ENCODE measurements around the gene SCN3B. TPM values are rescaled to one million over a fixed set of nuclear protein-coding genes. Genes with fewer than 3 reads are reported as not detected.

Gene SCN3B
- total RNA-seq, 1 donor from 2014 or later, result 8.9 TPM

GRCh38 chr11:123640677-123641494 is 13.5 kb downstream of the SCN3B start:
- Histone ChIP-seq H3K4me1 (ENCODE audit: control insufficient read depth in 3 of 3, insufficient read depth in 3 of 3, low read length in 3 of 3) (peaks cover 9 to 19% (median 18%) of the 10 kb centered on the region in 3 donors), H3K9me3 (ENCODE audit: control insufficient read depth in 3 of 3, low read length in 3 of 3) (no peaks in the 10 kb centered on the region), H3K9ac (ENCODE audit: low read depth in 1 of 3, low read length in 3 of 3) (peak overlapping the region in 1 of 3 donors; percentile 50), H3K4me3 (ENCODE audit: low read length in 3 of 3) (no peak overlapping the region), H3K27ac (ENCODE audit: low read depth, low read length) (no peak overlapping the region), H3K36me3 (ENCODE audit: control insufficient read depth in 3 of 3, insufficient read depth in 3 of 3, low read length in 3 of 3) (peaks cover 0 to 12% (median 5%) of the 10 kb centered on the region in 3 donors), H3K27me3 (ENCODE audit: control insufficient read depth in 3 of 3, insufficient read depth in 3 of 3, low read length in 3 of 3) (no peaks in the 10 kb centered on the region)

GRCh38 chr11:123640029-123640428 is 14.4 kb downstream of the SCN3B start:
- Histone ChIP-seq H3K27me3 (ENCODE audit: control insufficient read depth in 3 of 3, insufficient read depth in 3 of 3, low read length in 3 of 3) (no peaks in the 10 kb centered on the region), H3K4me3 (ENCODE audit: low read length in 3 of 3) (no peak overlapping the region), H3K4me1 (ENCODE audit: control insufficient read depth in 3 of 3, insufficient read depth in 3 of 3, low read length in 3 of 3) (peaks cover 9 to 18% (median 13%) of the 10 kb centered on the region in 3 donors), H3K9ac (ENCODE audit: low read depth in 1 of 3, low read length in 3 of 3) (peak overlapping the region in 1 of 3 donors; percentile 25), H3K9me3 (ENCODE audit: control insufficient read depth in 3 of 3, low read length in 3 of 3) (no peaks in the 10 kb centered on the region), H3K36me3 (ENCODE audit: control insufficient read depth in 3 of 3, insufficient read depth in 3 of 3, low read length in 3 of 3) (peaks cover 0 to 12% (median 5%) of the 10 kb centered on the region in 3 donors), H3K27ac (ENCODE audit: low read depth, low read length) (peak overlapping the region; percentile 16)

GRCh38 chr11:123630126-123630608 is 24.3 kb downstream of the SCN3B start:
- H3K36me3 ChIP-seq (ENCODE audit: control insufficient read depth in 3 of 3, insufficient read depth in 3 of 3, low read length in 3 of 3), result peaks cover 9 to 20% (median 14%) of the 10 kb centered on the region in 3 donors
- H3K4me1 ChIP-seq (ENCODE audit: control insufficient read depth in 3 of 3, insufficient read depth in 3 of 3, low read length in 3 of 3), result peaks cover 10 to 16% (median 15%) of the 10 kb centered on the region in 3 donors
- peak overlapping the region; percentile 25 for H3K27ac ChIP-seq (ENCODE audit: low read depth, low read length)
- H3K27me3 ChIP-seq (ENCODE audit: control insufficient read depth in 3 of 3, insufficient read depth in 3 of 3, low read length in 3 of 3), result no peaks in the 10 kb centered on the region
- no peaks in the 10 kb centered on the region for H3K9me3 ChIP-seq (ENCODE audit: control insufficient read depth in 3 of 3, low read length in 3 of 3)
- no peak overlapping the region for H3K4me3 ChIP-seq (ENCODE audit: low read length in 3 of 3)
- no peak overlapping the region for H3K9ac ChIP-seq (ENCODE audit: low read depth in 1 of 3, low read length in 3 of 3)

GRCh38 chr11:123628936-123629683 is 25.3 kb downstream of the SCN3B start:
- Histone ChIP-seq H3K27ac (ENCODE audit: low read depth, low read length) (no peak overlapping the region), H3K27me3 (ENCODE audit: control insufficient read depth in 3 of 3, insufficient read depth in 3 of 3, low read length in 3 of 3) (no peaks in the 10 kb centered on the region), H3K4me1 (ENCODE audit: control insufficient read depth in 3 of 3, insufficient read depth in 3 of 3, low read length in 3 of 3) (peaks cover 10 to 16% (median 15%) of the 10 kb centered on the region in 3 donors), H3K36me3 (ENCODE audit: control insufficient read depth in 3 of 3, insufficient read depth in 3 of 3, low read length in 3 of 3) (peaks cover 12 to 19% (median 13%) of the 10 kb centered on the region in 3 donors), H3K9ac (ENCODE audit: low read depth in 1 of 3, low read length in 3 of 3) (no peak overlapping the region), H3K9me3 (ENCODE audit: control insufficient read depth in 3 of 3, low read length in 3 of 3) (no peaks in the 10 kb centered on the region), H3K4me3 (ENCODE audit: low read length in 3 of 3) (no peak overlapping the region)

- Histone ChIP-seq H3K4me3 (ENCODE audit: low read length in 3 of 3) (no peak overlapping the region), H3K4me1 (ENCODE audit: control insufficient read depth in 3 of 3, insufficient read depth in 3 of 3, low read length in 3 of 3) (peaks cover 2 to 15% (median 13%) of the 10 kb centered on the region in 3 donors), H3K36me3 (ENCODE audit: control insufficient read depth in 3 of 3, insufficient read depth in 3 of 3, low read length in 3 of 3) (peaks cover 2 to 19% (median 17%) of the 10 kb centered on the region in 3 donors), H3K9me3 (ENCODE audit: control insufficient read depth in 3 of 3, low read length in 3 of 3) (no peaks in the 10 kb centered on the region), H3K27me3 (ENCODE audit: control insufficient read depth in 3 of 3, insufficient read depth in 3 of 3, low read length in 3 of 3) (no peaks in the 10 kb centered on the region), H3K9ac (ENCODE audit: low read depth in 1 of 3, low read length in 3 of 3) (no peak overlapping the region), H3K27ac (ENCODE audit: low read depth, low read length) (no peak overlapping the region)
Measured at GRCh38 chr11:123624974-123625373, 29.4 kb downstream of the SCN3B start.

GRCh38 chr11:123622576-123622975 is 31.8 kb downstream of the SCN3B start:
- no peak overlapping the region for H3K27ac ChIP-seq (ENCODE audit: low read depth, low read length)
- H3K4me3 ChIP-seq (ENCODE audit: low read length in 3 of 3), result no peak overlapping the region
- peaks cover 0 to 9% (median 5%) of the 10 kb centered on the region in 3 donors for H3K4me1 ChIP-seq (ENCODE audit: control insufficient read depth in 3 of 3, insufficient read depth in 3 of 3, low read length in 3 of 3)
- no peaks in the 10 kb centered on the region for H3K27me3 ChIP-seq (ENCODE audit: control insufficient read depth in 3 of 3, insufficient read depth in 3 of 3, low read length in 3 of 3)
- no peaks in the 10 kb centered on the region for H3K9me3 ChIP-seq (ENCODE audit: control insufficient read depth in 3 of 3, low read length in 3 of 3)
- H3K9ac ChIP-seq (ENCODE audit: low read depth in 1 of 3, low read length in 3 of 3), result no peak overlapping the region
- peaks cover 8 to 36% (median 29%) of the 10 kb centered on the region in 3 donors for H3K36me3 ChIP-seq (ENCODE audit: control insufficient read depth in 3 of 3, insufficient read depth in 3 of 3, low read length in 3 of 3)

- Histone ChIP-seq H3K27ac (ENCODE audit: low read depth, low read length) (peak overlapping the region; percentile 66), H3K36me3 (ENCODE audit: control insufficient read depth in 3 of 3, insufficient read depth in 3 of 3, low read length in 3 of 3) (peaks cover 27 to 50% (median 41%) of the 10 kb centered on the region in 3 donors), H3K4me1 (ENCODE audit: control insufficient read depth in 3 of 3, insufficient read depth in 3 of 3, low read length in 3 of 3) (peaks cover 3 to 8% (median 8%) of the 10 kb centered on the region in 3 donors), H3K9ac (ENCODE audit: low read depth in 1 of 3, low read length in 3 of 3) (peak overlapping the region in 1 of 3 donors; percentile 69), H3K9me3 (ENCODE audit: control insufficient read depth in 3 of 3, low read length in 3 of 3) (no peaks in the 10 kb centered on the region), H3K27me3 (ENCODE audit: control insufficient read depth in 3 of 3, insufficient read depth in 3 of 3, low read length in 3 of 3) (no peaks in the 10 kb centered on the region), H3K4me3 (ENCODE audit: low read length in 3 of 3) (no peak overlapping the region)
Measured at GRCh38 chr11:123616505-123617198, 37.8 kb downstream of the SCN3B start.

GRCh38 chr11:123611698-123612097 is 42.7 kb downstream of the SCN3B start:
- H3K27ac ChIP-seq (ENCODE audit: low read depth, low read length), result no peak overlapping the region
- H3K4me3 ChIP-seq (ENCODE audit: low read length in 3 of 3), result no peak overlapping the region
- no peaks in the 10 kb centered on the region for H3K9me3 ChIP-seq (ENCODE audit: control insufficient read depth in 3 of 3, low read length in 3 of 3)
- no peaks in the 10 kb centered on the region for H3K27me3 ChIP-seq (ENCODE audit: control insufficient read depth in 3 of 3, insufficient read depth in 3 of 3, low read length in 3 of 3)
- peaks cover 1 to 5% (median 5%) of the 10 kb centered on the region in 3 donors for H3K4me1 ChIP-seq (ENCODE audit: control insufficient read depth in 3 of 3, insufficient read depth in 3 of 3, low read length in 3 of 3)
- no peak overlapping the region for H3K9ac ChIP-seq (ENCODE audit: low read depth in 1 of 3, low read length in 3 of 3)
- H3K36me3 ChIP-seq (ENCODE audit: control insufficient read depth in 3 of 3, insufficient read depth in 3 of 3, low read length in 3 of 3), result peaks cover 43 to 78% (median 59%) of the 10 kb centered on the region in 3 donors

GRCh38 chr11:123608945-123609344 is 45.5 kb downstream of the SCN3B start:
- Histone ChIP-seq H3K36me3 (ENCODE audit: control insufficient read depth in 3 of 3, insufficient read depth in 3 of 3, low read length in 3 of 3) (peaks cover 44 to 83% (median 70%) of the 10 kb centered on the region in 3 donors), H3K4me3 (ENCODE audit: low read length in 3 of 3) (no peak overlapping the region), H3K4me1 (ENCODE audit: control insufficient read depth in 3 of 3, insufficient read depth in 3 of 3, low read length in 3 of 3) (no peaks in the 10 kb centered on the region), H3K9me3 (ENCODE audit: control insufficient read depth in 3 of 3, low read length in 3 of 3) (no peaks in the 10 kb centered on the region), H3K27me3 (ENCODE audit: control insufficient read depth in 3 of 3, insufficient read depth in 3 of 3, low read length in 3 of 3) (no peaks in the 10 kb centered on the region), H3K9ac (ENCODE audit: low read depth in 1 of 3, low read length in 3 of 3) (no peak overlapping the region), H3K27ac (ENCODE audit: low read depth, low read length) (no peak overlapping the region)
